ENCODE measurements around the gene CASTOR2.
"Not testable (repeated sequence)": the region's sequence is repeated elsewhere in the genome, so short reads cannot be mapped to it uniquely, and the experiment has no call there.

CASTOR2 gene

DNA sequence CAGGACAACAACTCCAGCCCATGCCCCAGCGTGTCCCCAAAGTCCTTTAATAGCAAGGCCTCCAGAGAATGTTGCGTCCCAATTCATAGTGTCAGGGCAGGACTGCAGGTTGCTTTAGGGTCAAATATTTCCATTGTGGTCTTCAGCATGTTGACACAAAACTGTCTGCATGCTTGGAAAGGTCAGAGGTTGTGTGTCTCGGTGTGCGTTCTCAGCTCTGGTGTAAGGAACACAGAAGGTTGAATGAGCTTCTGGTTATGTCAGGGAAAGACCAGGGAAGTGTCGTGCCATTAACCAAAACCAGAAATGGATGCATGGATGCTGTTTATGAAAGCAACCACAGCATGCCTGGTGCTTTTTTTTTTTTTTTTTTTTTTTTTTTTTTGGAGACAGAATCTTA lies 31.9 kb downstream of the CASTOR2 start:
- not testable (repeated sequence) for DNase-seq

DNA sequence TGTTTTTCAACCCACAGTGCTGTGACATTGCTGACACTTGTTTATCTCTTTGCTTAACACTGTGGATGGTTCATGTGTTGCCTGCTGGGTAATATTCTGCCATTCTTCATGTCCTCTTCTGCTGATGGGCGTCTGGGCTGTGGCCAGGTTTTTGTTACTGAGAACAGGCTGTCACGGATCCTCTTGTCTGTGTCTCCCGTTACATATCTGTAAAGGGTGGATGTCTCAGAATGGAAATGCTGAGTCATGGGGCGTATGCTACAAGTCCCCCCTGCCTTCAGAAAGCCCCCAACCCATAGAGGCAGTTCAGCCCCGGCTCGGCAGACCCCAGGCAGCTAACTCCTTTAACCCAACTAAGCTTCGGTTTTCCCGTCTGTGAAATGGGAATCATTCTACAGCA lies 33.3 kb downstream of the CASTOR2 start:
- DNase-seq, result peak; percentile 1 to 28

GRCh38 chr7:75001356-75001755 lies 36.9 kb downstream of the CASTOR2 start:
- DNase-seq, result not testable (repeated sequence)

DNA sequence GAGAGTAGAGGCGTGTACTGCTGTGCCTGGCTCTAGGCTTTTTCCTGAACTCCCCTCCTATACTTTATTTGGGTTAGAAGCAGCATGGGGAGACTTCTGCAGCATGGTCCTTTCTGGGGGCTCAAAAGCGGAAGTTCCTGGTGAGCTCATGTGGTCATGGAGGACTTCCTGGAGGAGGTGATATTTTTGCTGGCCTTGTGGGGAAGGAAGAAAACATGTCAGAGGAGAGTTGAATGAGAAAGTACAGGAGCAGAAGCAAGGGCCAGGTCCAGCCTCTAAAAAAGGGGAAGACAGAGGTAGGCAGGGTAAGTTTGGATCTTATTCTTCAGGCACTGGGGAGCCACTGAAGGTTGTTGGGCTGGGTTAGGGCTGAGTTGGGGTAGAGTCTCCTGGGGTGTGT lies 45.5 kb downstream of the CASTOR2 start:
- no peak for DNase-seq

- no peak for DNase-seq
Measured at GRCh38 chr7:75017832-75018231, 53.3 kb downstream of the CASTOR2 start.

GRCh38 chr7:75018570-75019364 lies 54.3 kb downstream of the CASTOR2 start:
- no peak for DNase-seq

DNA sequence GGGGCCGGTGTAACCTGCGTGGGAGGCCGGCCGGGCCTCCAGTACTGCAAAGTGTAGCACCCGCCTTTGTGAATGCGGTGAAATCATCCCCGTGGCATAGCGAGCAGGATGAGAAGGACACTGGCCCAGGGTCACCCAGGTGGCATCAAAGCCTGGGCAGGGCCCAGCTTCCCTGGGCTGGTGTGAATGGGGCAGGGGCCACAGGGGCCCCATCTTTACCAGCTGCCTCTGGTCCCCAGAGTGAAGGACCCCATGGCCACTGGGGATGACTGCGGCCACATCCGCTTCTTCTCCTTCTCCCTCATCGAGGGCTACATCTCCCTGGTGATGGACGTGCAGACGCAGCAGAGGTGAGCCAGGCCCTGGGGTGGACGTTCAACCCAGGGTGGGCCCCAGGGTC lies 55.3 kb downstream of the CASTOR2 start:
- DNase-seq, result no peak

- DNase-seq, result no peak
Measured at GRCh38 chr7:75024922-75025321, 60.4 kb downstream of the CASTOR2 start.

DNA sequence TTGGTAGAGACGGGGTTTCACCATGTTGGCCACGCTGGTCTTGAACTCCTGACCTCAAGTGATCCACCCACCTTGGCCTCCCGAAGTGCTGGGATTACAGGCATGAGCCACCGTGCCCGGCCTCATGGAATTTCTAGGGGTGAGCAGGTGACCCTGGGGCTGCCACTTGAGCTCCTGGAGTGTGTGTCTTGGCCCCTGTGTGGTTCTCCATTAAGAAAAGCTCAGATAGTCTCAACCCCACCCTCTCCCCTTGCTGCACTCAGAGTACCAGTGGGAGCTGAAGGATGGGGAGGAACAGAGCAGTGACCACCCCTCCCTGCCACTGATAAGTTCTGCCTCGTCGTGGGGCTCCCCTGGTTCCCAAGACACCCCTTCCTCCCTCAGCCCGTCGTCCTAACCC lies 63.8 kb downstream of the CASTOR2 start:
- DNase-seq, result no peak

DNA sequence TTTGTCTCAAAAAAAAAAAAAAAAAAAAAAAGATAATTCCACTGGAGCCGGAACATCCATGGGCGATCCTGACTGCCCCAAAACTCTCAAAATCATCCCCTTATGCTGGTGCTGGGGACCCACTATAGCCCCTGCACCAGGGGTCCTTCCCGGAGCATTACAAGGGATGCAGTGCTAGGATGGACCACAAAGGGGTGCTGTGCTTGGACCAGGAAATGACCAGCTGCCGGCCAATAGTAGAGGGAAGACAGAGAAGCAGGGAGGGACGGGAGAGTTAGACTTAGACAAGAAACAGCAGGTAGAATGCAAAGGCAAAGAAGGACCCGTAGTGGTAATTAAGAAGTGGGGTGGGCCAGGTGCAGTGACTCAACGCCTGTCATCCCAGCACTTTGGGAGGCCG lies 68.6 kb downstream of the CASTOR2 start:
- DNase-seq, result no peak

DNA sequence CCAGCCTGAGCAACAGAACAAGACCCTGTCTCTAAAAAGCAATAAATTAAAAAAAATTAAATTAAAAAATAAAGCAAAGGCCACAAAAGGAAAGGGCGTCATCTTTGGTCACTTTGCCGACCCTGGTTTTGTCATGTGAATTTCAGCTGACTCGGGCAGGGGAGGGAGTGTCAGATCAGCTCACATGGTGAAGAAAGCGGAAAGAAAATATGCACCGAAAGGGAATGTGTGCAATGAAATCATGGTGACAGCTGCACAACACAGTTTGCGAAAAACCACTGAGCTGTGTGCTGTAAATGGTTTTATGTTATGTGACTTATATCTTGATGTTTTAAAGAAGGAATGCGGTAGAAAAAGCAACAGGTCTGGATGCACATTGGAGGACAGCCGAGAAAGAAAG lies 69.3 kb downstream of the CASTOR2 start:
- DNase-seq, result no peak

DNA sequence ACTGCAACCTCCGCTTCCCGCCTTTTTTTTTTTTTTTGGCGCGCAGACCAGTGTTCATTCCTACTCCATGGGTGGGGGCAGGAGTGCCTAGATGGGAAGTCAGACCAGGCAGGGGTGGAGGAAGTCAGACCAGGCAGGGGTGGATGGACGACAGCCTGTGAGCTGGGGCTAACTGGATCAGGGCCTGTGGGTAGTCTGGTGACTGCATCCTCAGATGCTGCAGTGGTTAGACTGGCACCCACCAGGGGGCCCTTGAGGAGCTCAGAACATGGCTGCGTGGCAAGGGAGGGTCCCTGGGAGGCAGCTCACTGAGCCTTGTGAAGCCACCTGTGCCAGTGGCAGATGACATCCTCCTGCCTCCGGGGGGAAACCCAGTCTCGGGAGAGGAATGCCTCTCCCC lies 74.0 kb downstream of the CASTOR2 start:
- no peak for DNase-seq

DNA sequence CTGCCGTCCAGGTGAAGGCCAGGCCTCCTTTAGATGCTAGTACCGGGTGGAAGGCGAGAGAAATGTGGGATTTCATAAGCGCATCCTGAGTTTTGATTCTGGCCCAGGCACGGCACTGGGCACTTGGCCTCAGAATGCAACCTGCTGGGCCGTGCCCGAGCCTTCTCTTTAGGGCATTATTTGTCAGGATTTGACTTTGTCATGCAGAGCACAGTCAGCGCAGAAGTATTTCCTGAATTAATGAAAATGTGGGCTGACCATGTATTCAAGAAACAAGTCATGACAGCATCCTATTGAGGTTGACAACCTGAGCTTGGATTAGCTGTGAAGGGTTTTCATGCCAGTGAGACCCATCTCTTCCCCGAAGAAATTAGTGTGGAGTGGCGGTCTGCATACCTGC lies 74.7 kb downstream of the CASTOR2 start:
- DNase-seq, result no peak

- DNase-seq, result no peak
Measured at GRCh38 chr7:75039709-75040108, 75.2 kb downstream of the CASTOR2 start.

GRCh38 chr7:75040512-75040911 lies 76.0 kb downstream of the CASTOR2 start:
- DNase-seq, result no peak

DNA sequence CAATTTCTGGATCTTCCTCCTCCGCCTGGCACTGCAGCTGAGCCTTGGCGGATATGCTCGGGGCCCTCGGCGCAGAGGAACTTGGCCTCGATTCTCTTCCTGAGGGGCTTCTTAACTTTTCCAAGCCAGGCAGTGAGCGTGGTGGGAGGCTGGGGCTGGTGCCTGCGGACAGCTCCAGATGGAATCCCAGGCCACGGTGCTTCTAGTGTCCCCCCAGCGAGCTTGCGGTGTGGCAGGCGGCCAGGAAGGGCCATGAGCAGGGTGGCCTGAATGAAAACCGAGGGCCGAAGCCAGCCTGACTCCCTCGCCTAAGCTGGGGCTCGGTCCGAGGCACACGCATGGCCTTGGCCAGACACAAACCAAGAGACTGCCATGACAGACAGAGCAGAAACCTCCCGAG lies 77.8 kb downstream of the CASTOR2 start:
- no peak for DNase-seq

- no peak for DNase-seq
Measured at GRCh38 chr7:75042831-75043703, 78.6 kb downstream of the CASTOR2 start.

GRCh38 chr7:75045881-75046280 lies 81.4 kb downstream of the CASTOR2 start:
- no peak for DNase-seq

GRCh38 chr7:75048435-75049379 lies 84.2 kb downstream of the CASTOR2 start:
- DNase-seq, result no peak

- no peak for DNase-seq
Measured at GRCh38 chr7:75049817-75050216, 85.3 kb downstream of the CASTOR2 start.

DNA sequence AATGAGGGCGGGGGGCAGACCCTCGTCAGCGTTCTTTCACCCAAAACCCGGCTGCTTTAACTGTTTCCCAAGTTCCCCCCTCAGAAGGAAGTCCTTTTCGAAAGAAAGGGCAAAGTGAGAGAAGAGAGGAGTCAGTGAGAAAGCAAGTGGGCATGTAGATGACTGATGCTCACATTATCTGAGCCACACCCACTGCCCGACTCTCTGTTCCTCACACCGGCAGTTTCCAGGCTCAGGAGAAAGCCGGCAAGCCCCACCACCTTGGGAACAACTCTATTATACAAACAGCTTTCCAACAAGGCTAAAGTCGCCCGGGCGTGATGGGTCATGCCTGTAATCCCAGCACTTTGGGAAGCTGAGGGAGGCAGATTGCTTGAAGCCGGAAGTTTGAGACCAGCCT lies 86.0 kb downstream of the CASTOR2 start:
- DNase-seq, result no peak

- no peak for DNase-seq
Measured at GRCh38 chr7:75054744-75055143, 90.2 kb downstream of the CASTOR2 start.

- no peak for DNase-seq
Measured at GRCh38 chr7:75055155-75055554, 90.7 kb downstream of the CASTOR2 start.
